Liver (tissue), 9 donors: ENCODE data around the gene SKAP1. TPM values are rescaled to one million over a fixed set of nuclear protein-coding genes. Genes with fewer than 3 reads are reported as not detected.

Experiments
- DNase-seq: peaks from one replicate; pipeline ENCODE4 v3.0.0-alpha.2; 2017; ENCODE audit warnings: low spot score
- H3K27ac ChIP-seq, 2 donors: one replicate each; pipeline ENCODE4 v1.7.0; 2013; ENCODE audit warnings: inconsistent platforms in 2 of 2, low read length in 2 of 2, control low read depth in 1 of 2, low read depth in 1 of 2, mild to moderate bottlenecking in 1 of 2
- H3K27me3 ChIP-seq, 4 donors: one replicate each; pipeline versions ENCODE4 v1.6.1 to v1.7.0; 2013; ENCODE audit warnings: low read length in 3 of 4, inconsistent platforms in 1 of 4, mild to moderate bottlenecking in 1 of 4, moderate library complexity in 1 of 4; ENCODE audit not compliant: control insufficient read depth in 4 of 4, insufficient read depth in 4 of 4
- H3K36me3 ChIP-seq, 4 donors: one replicate each; pipeline versions ENCODE4 v1.6.1 to v1.7.0; 2013; ENCODE audit warnings: low read length in 3 of 4, mild to moderate bottlenecking in 3 of 4, low read depth in 1 of 4, moderate library complexity in 1 of 4; ENCODE audit not compliant: control insufficient read depth in 4 of 4, insufficient read depth in 3 of 4
- H3K4me1 ChIP-seq, 4 donors: one replicate each; pipeline versions ENCODE4 v1.6.1 to v1.7.0; 2013; ENCODE audit warnings: low read length in 3 of 4, mild to moderate bottlenecking in 3 of 4, moderate library complexity in 1 of 4; ENCODE audit not compliant: control insufficient read depth in 4 of 4, insufficient read depth in 4 of 4
- H3K4me3 ChIP-seq, 3 donors: one replicate each; pipeline versions ENCODE4 v1.6.1 to v1.7.0; 2013; ENCODE audit warnings: low read length in 3 of 3, control low read depth in 1 of 3, low read depth in 1 of 3, mild to moderate bottlenecking in 1 of 3
- H3K9ac ChIP-seq, 2 donors: one replicate each; pipeline ENCODE4 v1.7.0; 2013; ENCODE audit warnings: low read length in 2 of 2, mild to moderate bottlenecking in 2 of 2, moderate library complexity in 2 of 2, control low read depth in 1 of 2, low read depth in 1 of 2
- H3K9me3 ChIP-seq, 4 donors: one replicate each; pipeline versions ENCODE4 v1.6.1 to v1.7.0; 2013; ENCODE audit warnings: low read length in 3 of 4; ENCODE audit not compliant: control insufficient read depth in 4 of 4
- CTCF ChIP-seq: fragments of 150-350 bp; IDR thresholded peaks from 2 replicates; pipeline ENCODE4 v1.5.1; 2017; ENCODE audit warnings: improper control_type of control experiment, low read depth, low read length; ENCODE audit not compliant: missing input control
- EGR1 ChIP-seq, 2 donors: IDR thresholded peaks; 2 replicates each; pipeline ENCODE4 v1.6.1; 2016 to 2018; ENCODE audit warnings: antibody characterized with exemption in 2 of 2, low read depth in 2 of 2
- FOXA1 ChIP-seq: IDR thresholded peaks from 2 replicates; pipeline ENCODE4 v1.6.1; 2016; ENCODE audit warnings: antibody characterized with exemption
- FOXA2 ChIP-seq: IDR thresholded peaks from 2 replicates; pipeline ENCODE4 v1.6.1; 2016; ENCODE audit warnings: antibody characterized with exemption
- GABPA ChIP-seq, 2 donors: IDR thresholded peaks in 1 of 2; conservative IDR thresholded peaks in 1 of 2; 2 replicates each; pipeline ENCODE4 v1.6.1; 2016; ENCODE audit warnings: antibody characterized with exemption in 2 of 2, mild to moderate bottlenecking in 1 of 2, moderate library complexity in 1 of 2
- MAX ChIP-seq: IDR thresholded peaks from 2 replicates; pipeline ENCODE4 v1.6.1; 2016; ENCODE audit warnings: antibody characterized with exemption
- NR2F2 ChIP-seq: IDR thresholded peaks from 2 replicates; pipeline ENCODE4 v1.6.1; 2016; ENCODE audit warnings: antibody characterized with exemption
- RAD21 ChIP-seq, 2 donors: IDR thresholded peaks; 2 replicates each; pipeline ENCODE4 v1.6.1; 2016; ENCODE audit warnings: antibody characterized with exemption in 2 of 2, mild to moderate bottlenecking in 2 of 2
- REST ChIP-seq: IDR thresholded peaks from 2 replicates; pipeline ENCODE4 v1.6.1; 2016; ENCODE audit warnings: antibody characterized with exemption, mild to moderate bottlenecking
- RXRA ChIP-seq, 2 donors: IDR thresholded peaks; 2 replicates each; pipeline ENCODE4 v1.6.1; 2017 to 2018; ENCODE audit warnings: antibody characterized with exemption in 2 of 2, mild to moderate bottlenecking in 1 of 2
- SP1 ChIP-seq: IDR thresholded peaks from 2 replicates; pipeline ENCODE4 v1.6.1; 2018; ENCODE audit warnings: antibody characterized with exemption, mild to moderate bottlenecking
- TAF1 ChIP-seq: conservative IDR thresholded peaks from 2 replicates; pipeline ENCODE4 v1.6.1; 2016; ENCODE audit warnings: antibody characterized with exemption, mild to moderate bottlenecking
- polyA plus RNA-seq, 2 donors: library from polyadenylated mRNA; stranded (reverse) in 1 of 2; unstranded in 1 of 2; fragments of 200-250 nt in 1 of 2; fragments of >200 nt in 1 of 2; fragmentation: Nextera tagmentation in 1 of 2; extraction: Ambion mirVana in 1 of 2; gene quantifications; one replicate each; pipeline versions ENCODE4 v1.2.1 to v1.2.3, GENCODE V29; 2013 to 2015
- total RNA-seq, 2 donors: library from RNA; depleted of rRNA; stranded (reverse); fragments of >200 nt; gene quantifications; one replicate each; pipeline ENCODE4 v1.2.3, GENCODE V29; 2014
- donor health status: healthy.
- donor health status: healthy.
- donor health status: healthy.
- donor health status: healthy.
- donor health status: healthy.

Gene SKAP1
- total and polyA plus RNA-seq, 4 donors, result 2.5 to 20.8 (median 11.3) TPM

GRCh38 chr17:48352630-48353029 is 77.4 kb downstream of the SKAP1 start:
- no peak for DNase-seq
- Histone ChIP-seq H3K9me3 (no peaks in the 10 kb centered on the region), H3K27me3 (peaks cover 0 to 8% (median 4%) of the 10 kb centered on the region in 4 donors), H3K4me1 (no peaks in the 10 kb centered on the region), H3K9ac (no peak overlapping the region), H3K27ac (no peak overlapping the region), H3K36me3 (no peaks in the 10 kb centered on the region), H3K4me3 (no peak overlapping the region)
- TF ChIP-seq TAF1 (no peak), FOXA1 (no peak), EGR1 (IDR thresholded peaks at IDR 0.05; ENCODE audit: low read depth in 2 of 2) (no peak), GABPA (IDR thresholded peaks at IDR 0.05 in 1 of 2, conservative IDR thresholded peaks at IDR 0.05 in 1 of 2) (no peak), NR2F2 (no peak), FOXA2 (no peak), CTCF (no peak), RXRA (IDR thresholded peaks at IDR 0.05) (no peak), RAD21 (IDR thresholded peaks at IDR 0.05) (no peak)

GRCh38 chr17:48351911-48352332 is 78.1 kb downstream of the SKAP1 start:
- Histone ChIP-seq H3K27me3 (peaks cover 0 to 8% (median 4%) of the 10 kb centered on the region in 4 donors), H3K4me1 (no peaks in the 10 kb centered on the region), H3K36me3 (no peaks in the 10 kb centered on the region), H3K4me3 (no peak overlapping the region), H3K9me3 (no peaks in the 10 kb centered on the region), H3K9ac (no peak overlapping the region), H3K27ac (no peak overlapping the region)
- TF ChIP-seq SP1 (no peak), CTCF (peak; percentile 46), RAD21 (IDR thresholded peaks at IDR 0.05) (peak; percentile 73 to 75)
- DNase-seq, result no peak

GRCh38 chr17:48348352-48348751 is 81.7 kb downstream of the SKAP1 start:
- Histone ChIP-seq H3K9ac (no peak overlapping the region), H3K4me1 (no peaks in the 10 kb centered on the region), H3K27me3 (peaks cover 0 to 8% (median 4%) of the 10 kb centered on the region in 4 donors), H3K36me3 (no peaks in the 10 kb centered on the region), H3K27ac (no peak overlapping the region), H3K9me3 (no peaks in the 10 kb centered on the region), H3K4me3 (no peak overlapping the region)
- no peak for DNase-seq
- no peak for TF ChIP-seq SP1
- TF ChIP-seq FOXA2, result no peak
- TF ChIP-seq REST, result no peak
- TF ChIP-seq FOXA1, result no peak
- no peak for TF ChIP-seq MAX
